H1 (cell line): ENCODE measurements around the gene LONRF2.

Experiments used
- BACH1 ChIP-seq: IDR thresholded peaks from 2 replicates; pipeline ENCODE4 v1.6.1; 2012; ENCODE audit warnings: low read length, improper control_type of control experiment
- BRCA1 ChIP-seq: IDR thresholded peaks from 2 replicates; pipeline ENCODE4 v1.6.1; 2012; ENCODE audit warnings: low read depth, low read length, improper control_type of control experiment
- EP300 ChIP-seq, 2 experiments: IDR thresholded peaks; 1 replicate in 1 of 2; 2 replicates in 1 of 2; pipeline ENCODE4 v1.6.1; 2011 to 2012; ENCODE audit warnings: low read depth in 2 of 2, low read length in 2 of 2, mild to moderate bottlenecking in 2 of 2, borderline replicate concordance in 1 of 2, inconsistent platforms in 1 of 2, moderate library complexity in 1 of 2
- EZH2 ChIP-seq: fragments of 200-600 bp; sonication (generic); IDR thresholded peaks from 2 replicates; pipeline ENCODE4 v1.7.1; 2012; ENCODE audit warnings: low read depth, mild to moderate bottlenecking, moderate library complexity, low read length, inconsistent platforms; ENCODE audit not compliant: severe bottlenecking
- POLR2A ChIP-seq, 2 experiments: IDR thresholded peaks; 1 replicate in 1 of 2; 2 replicates in 1 of 2; pipeline ENCODE4 v1.6.1; 2011; ENCODE audit warnings: low read depth in 2 of 2, low read length in 2 of 2, mild to moderate bottlenecking in 2 of 2; ENCODE audit errors: control extremely low read depth in 1 of 2
- TF ChIP-seq, protein P1 (sequence below), 3 experiments: IDR thresholded peaks; 1 replicate in 2 of 3; 2 replicates in 1 of 3; pipeline versions ENCODE4 v1.5.1 to v1.6.1; 2011; ENCODE audit warnings: low read length in 3 of 3, mild to moderate bottlenecking in 3 of 3, inconsistent platforms in 2 of 3, low read depth in 1 of 3, moderate library complexity in 1 of 3; ENCODE audit not compliant: insufficient read depth in 1 of 3; ENCODE audit errors: control extremely low read depth in 1 of 3

DNA sequence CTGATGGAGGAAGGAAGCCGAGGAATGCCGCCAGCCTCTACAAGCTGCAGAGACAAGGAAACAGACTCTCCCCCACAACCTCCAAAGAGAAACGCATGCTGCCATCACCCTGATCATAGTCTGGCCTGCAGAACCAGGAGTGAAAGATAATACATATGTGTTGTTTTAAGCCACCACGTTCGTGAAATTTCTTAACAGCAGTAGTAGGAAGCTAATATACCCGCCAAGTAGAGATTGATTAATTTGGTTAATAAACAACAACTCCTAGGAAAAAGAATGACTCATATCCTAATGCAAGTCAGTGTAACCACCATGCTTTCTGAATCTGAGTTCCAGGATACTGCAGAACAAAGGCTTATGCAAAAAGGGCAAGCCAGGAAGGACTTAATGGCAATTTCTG lies 36.6 kb downstream of the LONRF2 start:
- no peak for TF ChIP-seq EZH2
- TF ChIP-seq, protein P1, sequence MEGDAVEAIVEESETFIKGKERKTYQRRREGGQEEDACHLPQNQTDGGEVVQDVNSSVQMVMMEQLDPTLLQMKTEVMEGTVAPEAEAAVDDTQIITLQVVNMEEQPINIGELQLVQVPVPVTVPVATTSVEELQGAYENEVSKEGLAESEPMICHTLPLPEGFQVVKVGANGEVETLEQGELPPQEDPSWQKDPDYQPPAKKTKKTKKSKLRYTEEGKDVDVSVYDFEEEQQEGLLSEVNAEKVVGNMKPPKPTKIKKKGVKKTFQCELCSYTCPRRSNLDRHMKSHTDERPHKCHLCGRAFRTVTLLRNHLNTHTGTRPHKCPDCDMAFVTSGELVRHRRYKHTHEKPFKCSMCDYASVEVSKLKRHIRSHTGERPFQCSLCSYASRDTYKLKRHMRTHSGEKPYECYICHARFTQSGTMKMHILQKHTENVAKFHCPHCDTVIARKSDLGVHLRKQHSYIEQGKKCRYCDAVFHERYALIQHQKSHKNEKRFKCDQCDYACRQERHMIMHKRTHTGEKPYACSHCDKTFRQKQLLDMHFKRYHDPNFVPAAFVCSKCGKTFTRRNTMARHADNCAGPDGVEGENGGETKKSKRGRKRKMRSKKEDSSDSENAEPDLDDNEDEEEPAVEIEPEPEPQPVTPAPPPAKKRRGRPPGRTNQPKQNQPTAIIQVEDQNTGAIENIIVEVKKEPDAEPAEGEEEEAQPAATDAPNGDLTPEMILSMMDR (IDR thresholded peaks at IDR 0.05; ENCODE audit: control extremely low read depth in 1 of 3, insufficient read depth in 1 of 3, low read depth in 1 of 3, low read length in 3 of 3), result no peak
- no peak for TF ChIP-seq BACH1
- no peak for TF ChIP-seq BRCA1
- no peak for TF ChIP-seq EP300 (IDR thresholded peaks at IDR 0.05; ENCODE audit: borderline replicate concordance in 1 of 2, low read depth in 2 of 2, low read length in 2 of 2)
- TF ChIP-seq POLR2A (IDR thresholded peaks at IDR 0.05; ENCODE audit: control extremely low read depth in 1 of 2, low read depth in 2 of 2, low read length in 2 of 2), result no peak
